ENCODE measurements around the gene SLCO4A1. TPM values are rescaled to one million over a fixed set of nuclear protein-coding genes. Genes with fewer than 3 reads are reported as not detected.

Gene SLCO4A1
- total RNA-seq, 2 experiments from 2014 or later, result 66.5 to 68.4 TPM

- ATAC-seq, result no peak
- no peaks in the 10 kb centered on the region for H3K36me3 Mint-ChIP-seq (ENCODE audit: low read depth)
- no peak overlapping the region for H3K27ac Mint-ChIP-seq
- H3K27me3 Mint-ChIP-seq, result peaks cover 15% of the 10 kb centered on the region
- H3K4me1 Mint-ChIP-seq (ENCODE audit: low read depth), result peaks cover 8% of the 10 kb centered on the region
- no peak for DNase-seq
- intact Hi-C loops (cut with micrococcal nuclease), result no loop called here
- H3K4me3 Mint-ChIP-seq, result no peak overlapping the region
- no peak for TF ChIP-seq CTCF (IDR thresholded peaks at IDR 0.05)
- ChIA-PET POLR2A (no interaction called here), CTCF (interaction anchor here (1.3 kb wide), 1 partner anchor 103 kb away, joined by 4 read pairs; no protein-coding TSS in a partner anchor)
- no peaks in the 10 kb centered on the region for H3K9me3 Mint-ChIP-seq
Observed at GRCh38 chr20:62688855-62689460, 46.7 kb downstream of the SLCO4A1 start.

- intact Hi-C loops (cut with micrococcal nuclease), result no loop called here
- ATAC-seq, result no peak
Observed at GRCh38 chr20:62689861-62690260, 47.6 kb downstream of the SLCO4A1 start.

GRCh38 chr20:62690261-62690820, 48.0 kb downstream of the SLCO4A1 start:
- ChIA-PET CTCF (no interaction called here), POLR2A (no interaction called here)
- H3K27ac Mint-ChIP-seq, result no peak overlapping the region
- no peak overlapping the region for H3K4me3 Mint-ChIP-seq
- no peak for TF ChIP-seq CTCF (IDR thresholded peaks at IDR 0.05)
- no peaks in the 10 kb centered on the region for H3K9me3 Mint-ChIP-seq
- intact Hi-C loops (cut with micrococcal nuclease), result no loop called here
- peaks cover 14% of the 10 kb centered on the region for H3K27me3 Mint-ChIP-seq
- DNase-seq (no peak), ATAC-seq (no peak)
- H3K4me1 Mint-ChIP-seq (ENCODE audit: low read depth), result peaks cover 8% of the 10 kb centered on the region
- no peaks in the 10 kb centered on the region for H3K36me3 Mint-ChIP-seq (ENCODE audit: low read depth)

More at GRCh38 chr20:62689861-62690260, 47.6 kb downstream of the SLCO4A1 start:
- H3K27ac Mint-ChIP-seq, result no peak overlapping the region
- CTCF ChIA-PET, result interaction anchor here (1.3 kb wide), 1 partner anchor 102 kb away, joined by 4 read pairs; no protein-coding TSS in a partner anchor
- H3K27me3 Mint-ChIP-seq, result peaks cover 15% of the 10 kb centered on the region
- H3K4me3 Mint-ChIP-seq, result no peak overlapping the region
- no peaks in the 10 kb centered on the region for H3K36me3 Mint-ChIP-seq (ENCODE audit: low read depth)
- no peak for DNase-seq
- no peak for TF ChIP-seq CTCF (IDR thresholded peaks at IDR 0.05)
- peaks cover 8% of the 10 kb centered on the region for H3K4me1 Mint-ChIP-seq (ENCODE audit: low read depth)
- POLR2A ChIA-PET, result no interaction called here
- H3K9me3 Mint-ChIP-seq, result no peaks in the 10 kb centered on the region

DNA sequence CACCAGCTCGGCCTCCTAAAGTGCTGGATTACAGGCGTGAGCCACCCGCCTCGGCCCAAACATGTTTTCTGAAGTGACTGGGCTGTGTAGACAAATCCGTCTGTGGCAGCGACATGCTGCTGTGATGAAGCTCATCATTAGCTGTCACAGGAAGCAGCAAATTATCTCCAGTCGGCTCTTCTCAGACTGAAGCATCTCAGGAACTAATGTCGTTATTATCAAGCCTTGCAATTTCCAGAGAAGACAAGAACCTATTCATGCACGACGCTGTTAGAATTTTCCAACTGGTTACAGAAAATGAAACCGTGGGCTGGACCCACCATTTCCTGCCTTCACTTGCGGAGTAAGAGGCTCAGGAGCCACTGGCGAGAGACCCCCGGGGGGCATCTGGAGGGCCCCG, 49.2 kb downstream of the SLCO4A1 start:
- DNase-seq (no peak), ATAC-seq (no peak)
- H3K27me3 Mint-ChIP-seq, result peaks cover 8% of the 10 kb centered on the region
- H3K9me3 Mint-ChIP-seq, result no peaks in the 10 kb centered on the region
- H3K4me3 Mint-ChIP-seq, result no peak overlapping the region
- intact Hi-C loops (cut with micrococcal nuclease), result no loop called here
- H3K27ac Mint-ChIP-seq, result no peak overlapping the region
- H3K4me1 Mint-ChIP-seq (ENCODE audit: low read depth), result peaks cover 5% of the 10 kb centered on the region
- ChIA-PET CTCF (no interaction called here), POLR2A (no interaction called here)
- no peak for TF ChIP-seq CTCF (IDR thresholded peaks at IDR 0.05)
- H3K36me3 Mint-ChIP-seq (ENCODE audit: low read depth), result no peaks in the 10 kb centered on the region

DNA sequence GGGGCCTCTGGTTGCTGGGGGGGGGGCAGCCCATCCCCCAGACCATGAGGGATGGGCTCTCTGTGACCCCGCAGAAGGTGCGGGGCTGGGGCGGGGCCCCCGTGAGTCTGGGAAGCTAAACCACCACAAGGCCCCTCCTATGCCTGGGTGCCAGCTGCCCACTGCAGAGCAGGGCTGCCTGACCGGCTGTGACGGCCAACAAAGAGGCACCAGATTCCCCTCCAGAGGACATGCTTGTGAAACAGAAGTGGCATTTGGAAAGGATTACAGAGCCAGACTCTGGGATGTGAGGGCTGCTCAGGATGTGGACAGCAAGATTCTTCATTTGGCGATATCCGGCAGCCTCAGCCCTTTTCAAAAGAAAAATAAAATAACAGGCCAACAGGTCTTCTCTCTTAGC, 49.9 kb downstream of the SLCO4A1 start:
- ATAC-seq (no peak), DNase-seq (no peak)
- H3K4me1 Mint-ChIP-seq (ENCODE audit: low read depth), result peaks cover 5% of the 10 kb centered on the region
- H3K4me3 Mint-ChIP-seq, result no peak overlapping the region
- ChIA-PET CTCF (no interaction called here), POLR2A (no interaction called here)
- no peaks in the 10 kb centered on the region for H3K9me3 Mint-ChIP-seq
- intact Hi-C loops (cut with micrococcal nuclease), result no loop called here
- TF ChIP-seq CTCF (IDR thresholded peaks at IDR 0.05), result no peak
- no peak overlapping the region for H3K27ac Mint-ChIP-seq
- peaks cover 5% of the 10 kb centered on the region for H3K27me3 Mint-ChIP-seq
- H3K36me3 Mint-ChIP-seq (ENCODE audit: low read depth), result no peaks in the 10 kb centered on the region
